Measurements from ENCODE around the gene FAM204A.

- TF ChIP-seq EZH2 (IDR thresholded peaks at IDR 0.05; ENCODE audit: borderline replicate concordance, low read depth, low read length, poor library complexity, severe bottlenecking), result no peak
- no peak for TF ChIP-seq CTCF (conservative IDR thresholded peaks at IDR 0.05; ENCODE audit: low read depth, low read length)
Observed at GRCh38 chr10:118287076-118287806, 54.9 kb downstream of the FAM204A start.
